Mesendoderm (in vitro differentiated cells): ENCODE results near the gene LYSMD3.

ENCODE experiments used
- DNase-seq: peaks from one replicate; pipeline ENCODE4 v3.0.0; 2013
- H2AK5ac ChIP-seq: 2 replicates; pipeline ENCODE4 v1.6.1; 2013; ENCODE audit warnings: low read length, inconsistent platforms
- H2BK120ac ChIP-seq: 2 replicates; pipeline ENCODE4 v1.6.1; 2013; ENCODE audit warnings: low read depth, mild to moderate bottlenecking, low read length, moderate library complexity, mixed read lengths
- H2BK15ac ChIP-seq: replicated peaks from 2 replicates; pipeline ENCODE4 v1.6.1; 2013; ENCODE audit warnings: low read depth, mild to moderate bottlenecking, moderate library complexity
- H2BK5ac ChIP-seq: 2 replicates; pipeline ENCODE4 v1.6.1; 2013; ENCODE audit warnings: low read length, inconsistent platforms
- H3K18ac ChIP-seq: 2 replicates; pipeline ENCODE4 v1.6.1; 2013; ENCODE audit warnings: mild to moderate bottlenecking, low read length, mixed read lengths
- H3K23ac ChIP-seq: one replicate; pipeline ENCODE4 v1.6.1; 2013; ENCODE audit warnings: low read length
- H3K27ac ChIP-seq: 2 replicates; pipeline ENCODE4 v1.5.1; 2013; ENCODE audit warnings: low read depth, mild to moderate bottlenecking, inconsistent platforms, low read length, moderate library complexity
- H3K27me3 ChIP-seq: 2 replicates; pipeline ENCODE4 v1.6.1; 2013; ENCODE audit warnings: low read length, control low read depth, mild to moderate bottlenecking, inconsistent platforms; ENCODE audit not compliant: insufficient read depth, poor library complexity
- H3K36me3 ChIP-seq: 2 replicates; pipeline ENCODE4 v1.6.1; 2013; ENCODE audit warnings: low read length, inconsistent platforms; ENCODE audit not compliant: control insufficient read depth, insufficient read depth
- H3K4ac ChIP-seq: one replicate; pipeline ENCODE4 v1.6.1; 2013; ENCODE audit warnings: low read depth, mild to moderate bottlenecking, low read length, moderate library complexity
- H3K4me1 ChIP-seq: 2 replicates; pipeline ENCODE4 v1.6.1; 2013; ENCODE audit warnings: low read depth, low read length, inconsistent platforms; ENCODE audit not compliant: control insufficient read depth
- H3K4me2 ChIP-seq: 2 replicates; pipeline ENCODE4 v1.6.1; 2013; ENCODE audit warnings: low read length
- H3K4me3 ChIP-seq: 2 replicates; pipeline ENCODE4 v1.5.1; 2013; ENCODE audit warnings: mild to moderate bottlenecking, low read length
- H3K56ac ChIP-seq: one replicate; pipeline ENCODE4 v1.6.1; 2013; ENCODE audit warnings: low read length
- H3K79me1 ChIP-seq: 2 replicates; pipeline ENCODE4 v1.6.1; 2013; ENCODE audit warnings: low read length, inconsistent platforms
- H3K79me2 ChIP-seq: 2 replicates; pipeline ENCODE4 v1.6.1; 2013; ENCODE audit warnings: mild to moderate bottlenecking, low read length; ENCODE audit not compliant: control insufficient read depth, insufficient read depth
- H3K9ac ChIP-seq: 2 replicates; pipeline ENCODE4 v1.6.1; 2013; ENCODE audit warnings: low read length, inconsistent platforms
- H4K5ac ChIP-seq: one replicate; pipeline ENCODE4 v1.6.1; 2013; ENCODE audit warnings: low read length
- H4K8ac ChIP-seq: one replicate; pipeline ENCODE4 v1.6.1; 2013; ENCODE audit warnings: low read depth, mild to moderate bottlenecking, control low read depth, low read length, moderate library complexity
- WGBS: extraction: QIAGEN DNeasy Blood & Tissue Kit; methylation state at CpG from one replicate; pipeline ENCODE4 v1.1.7; 2013; ENCODE audit warnings: low lambda C conversion rate, missing lambda C conversion rate; ENCODE audit not compliant: insufficient coverage; ENCODE audit errors: extremely low coverage; 5-methylcytosine and 5-hydroxymethylcytosine counted together

LYSMD3 gene

GRCh38 chr5:90547072-90547536 is 17.7 kb upstream of the LYSMD3 start:
- no peak overlapping the region for H4K8ac ChIP-seq
- no peak overlapping the region for H3K18ac ChIP-seq
- H2BK120ac ChIP-seq, result no peak overlapping the region
- H3K4me1 ChIP-seq, result no peaks in the 10 kb centered on the region
- H3K4me2 ChIP-seq, result no peak overlapping the region
- no peak overlapping the region for H2AK5ac ChIP-seq
- DNase-seq, result no peak
- H3K56ac ChIP-seq, result no peak overlapping the region
- no peak overlapping the region for H3K23ac ChIP-seq
- no peak overlapping the region for H2BK5ac ChIP-seq
- no peaks in the 10 kb centered on the region for H3K27me3 ChIP-seq
- H3K27ac ChIP-seq, result no peak overlapping the region
- H3K79me1 ChIP-seq, result no peaks in the 10 kb centered on the region
- no peaks in the 10 kb centered on the region for H3K79me2 ChIP-seq
- no peak overlapping the region for H2BK15ac ChIP-seq
- H3K9ac ChIP-seq, result no peak overlapping the region
- no peak overlapping the region for H3K4ac ChIP-seq
- H3K4me3 ChIP-seq, result no peak overlapping the region
- WGBS, result no CpG with 5 or more reads among the region's 1 CpG
- no peaks in the 10 kb centered on the region for H3K36me3 ChIP-seq
- H4K5ac ChIP-seq, result no peak overlapping the region

GRCh38 chr5:90546216-90546837 is 16.9 kb upstream of the LYSMD3 start:
- no peak overlapping the region for H2BK120ac ChIP-seq
- H2BK15ac ChIP-seq, result no peak overlapping the region
- H3K4ac ChIP-seq, result no peak overlapping the region
- no peak overlapping the region for H4K5ac ChIP-seq
- H3K23ac ChIP-seq, result no peak overlapping the region
- no peak overlapping the region for H3K9ac ChIP-seq
- H3K79me1 ChIP-seq, result no peaks in the 10 kb centered on the region
- no peaks in the 10 kb centered on the region for H3K4me1 ChIP-seq
- no peaks in the 10 kb centered on the region for H3K27me3 ChIP-seq
- no peak overlapping the region for H3K4me3 ChIP-seq
- DNase-seq, result no peak
- no peak overlapping the region for H3K27ac ChIP-seq
- H2BK5ac ChIP-seq, result no peak overlapping the region
- H3K4me2 ChIP-seq, result no peak overlapping the region
- no peak overlapping the region for H2AK5ac ChIP-seq
- no peaks in the 10 kb centered on the region for H3K79me2 ChIP-seq
- H3K56ac ChIP-seq, result no peak overlapping the region
- no peak overlapping the region for H4K8ac ChIP-seq
- H3K36me3 ChIP-seq, result no peaks in the 10 kb centered on the region
- no CpG with 5 or more reads among the region's 4 CpGs for WGBS
- no peak overlapping the region for H3K18ac ChIP-seq

DNA sequence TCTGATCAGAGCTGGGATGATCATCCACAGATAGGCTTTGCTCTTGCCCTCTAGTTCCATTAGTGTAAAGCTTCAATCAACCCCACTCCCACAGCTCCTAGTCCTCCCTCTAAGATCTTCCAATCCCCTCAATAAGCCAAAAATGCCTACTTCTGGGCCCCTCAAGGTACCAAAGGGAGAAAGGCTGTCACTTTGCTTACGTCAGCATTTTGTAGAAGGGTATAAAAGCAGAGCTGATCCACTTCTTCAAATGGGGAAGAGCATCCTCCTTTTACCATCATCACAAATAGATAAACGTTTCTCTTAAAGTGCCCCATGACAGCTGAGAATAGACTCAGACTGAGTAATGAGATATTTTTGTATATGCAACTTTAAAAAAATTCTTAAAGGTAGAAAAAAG is 16.1 kb upstream of the LYSMD3 start:
- Histone ChIP-seq H3K79me1 (no peaks in the 10 kb centered on the region), H2BK120ac (no peak overlapping the region), H2BK5ac (no peak overlapping the region), H3K18ac (no peak overlapping the region), H4K8ac (no peak overlapping the region), H3K4me2 (no peak overlapping the region), H3K36me3 (no peaks in the 10 kb centered on the region), H3K4me1 (no peaks in the 10 kb centered on the region), H3K23ac (no peak overlapping the region), H2BK15ac (no peak overlapping the region), H3K4me3 (no peak overlapping the region), H4K5ac (no peak overlapping the region), H3K56ac (no peak overlapping the region), H3K4ac (no peak overlapping the region), H3K79me2 (no peaks in the 10 kb centered on the region), H3K27ac (no peak overlapping the region), H3K27me3 (no peaks in the 10 kb centered on the region), H2AK5ac (no peak overlapping the region), H3K9ac (no peak overlapping the region)
- DNase-seq, result no peak
- WGBS, result no CpG with 5 or more reads among the region's 2 CpGs

- no peak overlapping the region for H2BK120ac ChIP-seq
- H3K9ac ChIP-seq, result no peak overlapping the region
- H3K79me2 ChIP-seq, result no peaks in the 10 kb centered on the region
- WGBS, result no CpG with 5 or more reads among the region's 4 CpGs
- no peaks in the 10 kb centered on the region for H3K27me3 ChIP-seq
- H3K36me3 ChIP-seq, result no peaks in the 10 kb centered on the region
- no peak overlapping the region for H4K8ac ChIP-seq
- no peak overlapping the region for H4K5ac ChIP-seq
- H2BK15ac ChIP-seq, result no peak overlapping the region
- H3K4ac ChIP-seq, result no peak overlapping the region
- no peaks in the 10 kb centered on the region for H3K79me1 ChIP-seq
- no peaks in the 10 kb centered on the region for H3K4me1 ChIP-seq
- H3K27ac ChIP-seq, result no peak overlapping the region
- H2AK5ac ChIP-seq, result no peak overlapping the region
- H3K4me2 ChIP-seq, result no peak overlapping the region
- H3K23ac ChIP-seq, result no peak overlapping the region
- no peak overlapping the region for H3K4me3 ChIP-seq
- no peak overlapping the region for H3K56ac ChIP-seq
- no peak overlapping the region for H3K18ac ChIP-seq
- H2BK5ac ChIP-seq, result no peak overlapping the region
- no peak for DNase-seq
Observed at GRCh38 chr5:90542827-90543519, 13.6 kb upstream of the LYSMD3 start.

DNA sequence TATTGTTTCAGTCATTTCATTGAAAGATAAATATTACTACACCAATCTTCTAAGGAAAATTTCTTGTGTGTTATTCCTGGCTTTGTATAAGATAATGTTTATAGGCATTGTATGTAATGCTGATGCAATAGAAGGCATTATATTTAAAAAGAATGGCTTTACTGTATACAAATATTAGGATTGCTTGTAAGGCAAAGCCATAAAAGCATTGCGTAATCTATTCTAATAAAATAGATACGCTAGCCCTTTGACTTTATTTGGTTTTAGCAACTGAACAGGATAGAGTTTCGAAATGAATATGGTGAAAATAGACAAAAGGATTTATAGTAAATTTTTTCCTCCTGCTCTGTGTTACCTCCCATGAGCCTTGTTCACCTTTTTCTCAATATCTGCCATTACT is 5.5 kb upstream of the LYSMD3 start:
- Histone ChIP-seq H3K18ac (no peak overlapping the region), H3K4ac (no peak overlapping the region), H3K27ac (no peak overlapping the region), H3K79me1 (no peaks in the 10 kb centered on the region), H3K9ac (no peak overlapping the region), H4K5ac (no peak overlapping the region), H3K36me3 (no peaks in the 10 kb centered on the region), H2BK15ac (no peak overlapping the region), H2BK120ac (no peak overlapping the region), H3K4me1 (no peaks in the 10 kb centered on the region), H2BK5ac (no peak overlapping the region), H3K56ac (no peak overlapping the region), H3K27me3 (no peaks in the 10 kb centered on the region), H3K23ac (no peak overlapping the region), H3K4me2 (no peak overlapping the region), H3K4me3 (no peak overlapping the region), H4K8ac (no peak overlapping the region), H3K79me2 (no peaks in the 10 kb centered on the region), H2AK5ac (no peak overlapping the region)
- DNase-seq, result no peak
- no CpG with 5 or more reads among the region's 3 CpGs for WGBS
